Stimulated activated CD4-positive, alpha-beta T cell treated with anti-CD3 and anti-CD28 coated beads, Interleukin-2, amount 100 ng/mL, for 4 hours (primary cell): Measurements from ENCODE around the gene POSTN.

Source experiments
- DNase-seq: peaks from one replicate; pipeline ENCODE4 v3.0.0-alpha.2; 2020; ENCODE audit warnings: low read depth

Gene POSTN

GRCh38 chr13:37598597-37598996 is at the start of gene POSTN:
POSTN (minus strand) TSS chr13:37598768; CDS start chr13:37598726, 42 bp downstream.
- no peak for DNase-seq

GRCh38 chr13:37647031-37647650 is 48.6 kb upstream of the POSTN start:
- DNase-seq, result no peak

- no peak for DNase-seq
Measured at GRCh38 chr13:37646531-37646930, 48.0 kb upstream of the POSTN start.

GRCh38 chr13:37645181-37645740 is 46.7 kb upstream of the POSTN start:
- no peak for DNase-seq

GRCh38 chr13:37641391-37641790 is 42.8 kb upstream of the POSTN start:
- DNase-seq, result no peak

GRCh38 chr13:37640499-37640898 is 41.9 kb upstream of the POSTN start:
- DNase-seq, result no peak

GRCh38 chr13:37636701-37637100 is 38.1 kb upstream of the POSTN start:
- DNase-seq, result no peak

GRCh38 chr13:37632294-37632693 is 33.7 kb upstream of the POSTN start:
- no peak for DNase-seq

GRCh38 chr13:37627428-37627827 is 28.9 kb upstream of the POSTN start:
- no peak for DNase-seq

GRCh38 chr13:37621811-37622361 is 23.3 kb upstream of the POSTN start:
- no peak for DNase-seq

- no peak for DNase-seq
Measured at GRCh38 chr13:37618554-37618953, 20.0 kb upstream of the POSTN start.

- DNase-seq, result no peak
Measured at GRCh38 chr13:37617173-37617572, 18.6 kb upstream of the POSTN start.

GRCh38 chr13:37616131-37616530 is 17.6 kb upstream of the POSTN start:
- no peak for DNase-seq

- DNase-seq, result no peak
Measured at GRCh38 chr13:37615276-37615675, 16.7 kb upstream of the POSTN start.

GRCh38 chr13:37613638-37614037 is 15.1 kb upstream of the POSTN start:
- DNase-seq, result no peak

GRCh38 chr13:37613236-37613635 is 14.7 kb upstream of the POSTN start:
- no peak for DNase-seq

- DNase-seq, result no peak
Measured at GRCh38 chr13:37608750-37609339, 10.3 kb upstream of the POSTN start.

- DNase-seq, result no peak
Measured at GRCh38 chr13:37602733-37603381, 4.3 kb upstream of the POSTN start.

- no peak for DNase-seq
Measured at GRCh38 chr13:37601648-37602440, 3.3 kb upstream of the POSTN start.

- no peak for DNase-seq
Measured at GRCh38 chr13:37599519-37599918, 951 bp upstream of the POSTN start.

GRCh38 chr13:37597477-37598025 is 1.0 kb downstream of the POSTN start:
- DNase-seq, result no peak

GRCh38 chr13:37596805-37597204 is 1.8 kb downstream of the POSTN start:
- no peak for DNase-seq
